Measurements from ENCODE around the gene MAPKAPK2.
"Not testable (repeated sequence)": the region's sequence is repeated elsewhere in the genome, so short reads cannot be mapped to it uniquely, and the experiment has no call there.

The MAPKAPK2 gene
- total RNA-seq: 126 to 265 reads per million in 2 donors

DNA sequence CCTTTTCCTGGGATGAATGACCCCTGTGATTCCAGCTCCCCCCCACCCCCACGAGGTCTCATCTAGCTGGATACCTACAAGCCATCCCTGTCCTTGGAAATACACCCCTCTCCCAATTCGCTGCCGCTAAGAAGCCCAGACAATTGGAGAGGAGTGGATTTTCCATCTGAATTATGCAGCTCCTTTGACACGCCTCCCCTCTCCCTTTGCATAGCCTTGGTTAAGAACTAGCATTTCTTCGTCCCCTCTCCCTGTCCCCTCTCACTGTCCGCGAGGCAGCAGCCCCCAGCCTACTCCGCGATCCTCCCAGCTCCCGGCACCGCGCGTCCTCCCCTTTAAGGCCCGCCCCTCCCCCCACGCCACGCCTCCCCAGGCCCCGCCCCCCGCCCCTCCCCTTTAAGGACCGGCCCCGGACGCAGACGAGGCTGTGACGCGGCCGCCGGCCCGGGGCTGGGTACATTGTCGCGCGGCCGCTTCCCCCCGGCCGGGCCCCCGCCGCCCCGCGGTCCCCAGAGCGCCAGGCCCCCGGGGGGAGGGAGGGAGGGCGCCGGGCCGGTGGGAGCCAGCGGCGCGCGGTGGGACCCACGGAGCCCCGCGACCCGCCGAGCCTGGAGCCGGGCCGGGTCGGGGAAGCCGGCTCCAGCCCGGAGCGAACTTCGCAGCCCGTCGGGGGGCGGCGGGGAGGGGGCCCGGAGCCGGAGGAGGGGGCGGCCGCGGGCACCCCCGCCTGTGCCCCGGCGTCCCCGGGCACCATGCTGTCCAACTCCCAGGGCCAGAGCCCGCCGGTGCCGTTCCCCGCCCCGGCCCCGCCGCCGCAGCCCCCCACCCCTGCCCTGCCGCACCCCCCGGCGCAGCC is at the start of gene MAPKAPK2:
TSS of gene MAPKAPK2 (plus strand) at position 428 of the 856 bp plus-strand sequence. CDS start at position 753, 325 bp downstream.
- peak; percentile 61 to 83 (median 70) for DNase-seq

DNA sequence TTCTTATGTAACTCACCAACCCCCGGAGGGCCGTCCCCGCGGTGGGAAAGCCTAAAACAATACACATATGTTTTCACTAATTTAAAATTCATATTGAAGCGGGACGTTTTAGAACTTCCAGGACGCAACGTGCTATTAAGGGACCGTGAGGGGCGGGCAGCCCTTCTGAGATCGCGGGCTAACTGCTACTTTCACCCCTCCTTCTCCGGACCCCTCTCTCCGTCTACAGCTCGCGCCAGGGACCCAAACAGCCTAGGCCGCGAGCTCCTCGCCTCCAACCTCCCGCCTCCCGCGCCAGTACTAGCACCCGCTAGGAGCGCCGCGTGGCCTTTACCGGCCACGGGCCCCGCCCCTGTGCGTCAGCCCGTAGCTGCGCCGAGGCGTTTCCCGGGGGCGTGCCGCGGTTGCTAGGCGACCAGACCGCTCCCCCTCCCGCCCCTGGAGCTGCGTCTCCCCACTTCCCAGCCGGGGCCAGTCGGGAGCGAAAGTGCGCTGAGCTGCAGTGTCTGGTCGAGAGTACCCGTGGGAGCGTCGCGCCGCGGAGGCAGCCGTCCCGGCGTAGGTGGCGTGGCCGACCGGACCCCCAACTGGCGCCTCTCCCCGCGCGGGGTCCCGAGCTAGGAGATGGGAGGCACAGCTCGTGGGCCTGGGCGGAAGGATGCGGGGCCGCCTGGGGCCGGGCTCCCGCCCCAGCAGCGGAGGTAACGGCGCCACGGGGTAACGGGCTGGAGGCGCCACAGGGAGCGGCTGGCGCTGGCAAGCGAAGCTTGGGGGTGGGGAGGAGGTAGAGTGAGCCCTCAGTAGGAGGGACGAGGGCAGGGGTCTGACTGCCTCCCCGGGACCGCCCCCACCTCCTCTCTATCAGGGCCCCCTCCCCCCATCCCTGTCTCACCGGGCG is 49.4 kb upstream of the MAPKAPK2 start, which contains the start of gene DYRK3:
TSS of gene DYRK3 (plus strand) at position 457 of the 898 bp plus-strand sequence. CDS start at position 625, 168 bp downstream.
- peak; percentile 77 to 90 (median 87) for DNase-seq

GRCh38 chr1:206635978-206636345 is 48.7 kb upstream of the MAPKAPK2 start:
- peak in 1 of 5 experiments; percentile 8 for DNase-seq

- no peak for DNase-seq
These were observed 48.0 kb upstream of the MAPKAPK2 start for GRCh38 chr1:206636671-206637070.

DNA sequence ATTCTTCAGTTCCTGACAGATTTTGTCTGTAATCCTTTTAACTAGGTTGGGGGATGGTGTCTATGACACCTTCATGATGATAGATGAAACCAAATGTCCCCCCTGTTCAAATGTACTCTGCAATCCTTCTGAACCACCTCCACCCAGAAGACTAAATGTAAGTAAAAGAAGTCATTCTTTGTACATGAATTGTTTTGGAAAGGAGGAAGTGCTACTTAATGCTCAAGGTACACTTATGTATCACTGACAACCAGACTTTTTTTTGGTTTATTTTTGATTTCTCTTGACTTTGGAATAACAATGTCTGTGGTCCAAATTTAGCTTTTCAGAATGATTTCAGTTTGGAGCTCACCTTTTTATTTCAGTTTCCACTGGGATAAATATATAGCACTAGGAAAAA is 47.1 kb upstream of the MAPKAPK2 start:
- no peak for DNase-seq

DNA sequence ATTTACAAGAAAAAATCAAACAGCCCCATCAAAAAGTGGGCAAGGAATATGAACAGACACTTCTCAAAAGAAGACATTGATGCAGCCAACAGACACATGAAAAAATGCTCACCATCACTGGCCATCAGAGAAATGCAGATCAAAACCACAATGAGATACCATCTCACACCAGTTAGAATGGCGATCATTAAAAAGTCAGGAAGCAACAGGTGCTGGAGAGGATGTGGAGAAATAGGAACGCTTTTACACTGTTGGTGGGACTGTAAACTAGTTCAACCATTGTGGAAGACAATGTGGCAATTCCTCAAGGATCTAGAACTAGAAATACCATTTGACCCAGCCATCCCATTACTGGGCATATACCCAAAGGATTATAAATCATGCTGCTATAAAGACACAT is 42.6 kb upstream of the MAPKAPK2 start:
- not testable (repeated sequence) for DNase-seq

DNA sequence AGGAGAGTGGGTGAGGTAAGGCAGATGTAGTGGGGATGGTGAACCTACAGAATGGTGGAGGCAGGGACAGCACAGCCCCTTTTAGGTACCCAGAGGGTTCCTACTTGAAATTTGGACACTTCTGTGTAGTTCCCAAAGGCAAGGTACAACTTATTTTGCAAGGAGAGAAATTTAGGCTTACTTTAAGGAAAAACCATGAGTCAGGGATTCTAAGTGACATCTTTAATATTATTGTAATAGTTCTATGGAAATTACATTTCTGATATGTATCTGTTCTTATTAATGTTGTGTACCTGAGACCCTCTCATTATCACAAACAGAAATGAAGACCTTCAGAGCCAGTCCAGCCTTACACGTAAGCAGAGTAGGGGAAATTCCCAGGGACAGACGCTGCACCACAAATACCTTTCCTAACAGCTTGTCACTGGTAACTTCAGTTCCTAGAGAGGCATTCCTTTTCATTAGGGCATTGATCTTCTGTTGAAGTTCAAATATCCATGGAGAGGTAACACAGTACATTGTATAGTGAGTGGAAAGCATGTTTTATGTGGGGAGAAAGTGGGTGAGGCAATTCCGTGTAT is 41.5 kb upstream of the MAPKAPK2 start:
- no peak for DNase-seq

GRCh38 chr1:206646504-206646903 is 38.2 kb upstream of the MAPKAPK2 start:
- no peak for DNase-seq

GRCh38 chr1:206647224-206647623 is 37.5 kb upstream of the MAPKAPK2 start:
- no peak for DNase-seq

DNA sequence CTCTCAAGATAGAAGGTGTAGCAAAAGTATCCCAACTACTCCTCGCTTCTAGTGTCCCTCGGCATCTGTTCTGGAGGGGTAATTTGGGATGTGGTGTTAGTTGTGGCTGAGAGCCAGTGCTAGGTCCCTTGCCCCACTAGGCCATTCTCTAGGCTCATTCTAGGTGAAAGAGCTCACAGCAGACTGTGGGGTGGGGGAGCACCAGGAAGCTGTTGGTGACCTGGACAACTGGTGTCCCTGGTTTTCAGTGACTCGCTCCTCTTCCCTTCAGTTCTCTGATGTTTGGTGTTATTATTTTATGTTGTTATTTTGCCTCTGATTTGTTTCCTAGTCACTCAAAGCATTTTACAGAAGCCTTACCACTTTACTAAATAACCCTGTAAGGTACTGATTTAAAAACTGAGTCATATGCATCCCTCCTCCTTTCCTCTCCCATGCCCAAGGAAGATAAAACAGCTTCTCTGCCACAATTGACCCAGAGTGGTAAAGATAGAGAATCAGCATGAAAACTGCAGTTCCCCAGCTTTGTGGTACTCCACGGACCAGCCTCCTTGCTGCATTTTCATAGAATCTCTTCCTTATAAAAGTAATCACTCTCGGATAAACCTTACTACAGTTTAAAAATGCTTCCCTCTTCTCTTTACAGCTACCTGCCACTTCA is 35.3 kb upstream of the MAPKAPK2 start:
- no peak for DNase-seq

- DNase-seq: no peak
These were observed 33.7 kb upstream of the MAPKAPK2 start for GRCh38 chr1:206651014-206651413.

- DNase-seq: no peak
These were observed 32.5 kb upstream of the MAPKAPK2 start for GRCh38 chr1:206651958-206652890.

DNA sequence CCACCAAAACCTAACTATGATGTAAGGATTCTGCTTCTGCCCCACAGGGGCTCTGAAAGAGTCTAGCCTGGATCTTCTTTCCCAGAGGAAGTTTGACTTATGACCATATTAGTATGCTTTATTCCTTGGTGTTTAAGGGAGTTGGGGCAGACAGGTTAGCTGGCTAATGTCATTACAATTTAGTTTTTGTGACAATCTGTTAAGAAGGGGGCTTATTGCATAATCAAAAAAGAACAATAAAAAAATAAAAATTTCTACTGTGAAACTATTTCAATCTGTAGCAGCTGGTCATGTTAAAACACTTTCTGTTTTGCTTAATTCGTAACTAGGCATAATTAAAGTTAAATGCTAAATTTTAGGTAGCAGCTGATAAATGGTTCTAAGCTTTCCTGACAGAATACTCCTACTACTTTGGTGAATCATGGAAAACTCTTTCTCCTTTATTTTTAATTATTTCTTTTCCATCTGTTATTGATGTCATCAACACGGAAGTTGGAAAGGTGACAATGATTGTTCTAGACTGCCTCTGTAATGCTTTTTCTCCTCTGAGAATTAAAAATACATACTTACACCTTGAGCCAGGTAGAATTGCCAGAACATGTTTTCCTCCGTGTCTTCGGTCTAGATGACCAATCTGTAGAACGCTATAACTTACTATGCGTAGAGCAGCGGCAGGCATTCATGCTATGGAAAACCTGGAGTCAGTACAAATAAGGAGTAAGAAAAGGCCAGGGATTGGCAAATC is 30.8 kb upstream of the MAPKAPK2 start:
- DNase-seq: no peak

DNA sequence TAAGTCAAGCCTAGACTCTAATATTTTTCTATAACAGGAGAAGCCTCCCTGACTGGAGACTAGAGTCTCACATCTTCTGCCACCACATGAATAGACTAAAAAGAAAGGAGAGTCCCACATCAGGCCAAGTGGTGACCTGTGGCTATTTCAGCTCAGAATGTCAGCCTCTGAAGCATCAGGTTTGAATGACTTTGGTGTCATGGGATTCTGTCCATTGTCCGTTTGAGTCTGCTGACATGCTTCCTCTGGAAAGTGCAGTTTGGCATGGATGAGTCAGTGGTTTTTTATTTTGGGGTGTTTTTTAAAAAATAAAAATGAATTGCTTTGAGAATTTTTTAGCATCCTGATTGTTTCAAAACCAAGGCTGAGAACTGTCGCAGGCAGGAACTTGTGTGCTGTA is 29.9 kb upstream of the MAPKAPK2 start:
- DNase-seq: no peak

GRCh38 chr1:206655471-206655882 is 29.2 kb upstream of the MAPKAPK2 start:
- no peak for DNase-seq

DNA sequence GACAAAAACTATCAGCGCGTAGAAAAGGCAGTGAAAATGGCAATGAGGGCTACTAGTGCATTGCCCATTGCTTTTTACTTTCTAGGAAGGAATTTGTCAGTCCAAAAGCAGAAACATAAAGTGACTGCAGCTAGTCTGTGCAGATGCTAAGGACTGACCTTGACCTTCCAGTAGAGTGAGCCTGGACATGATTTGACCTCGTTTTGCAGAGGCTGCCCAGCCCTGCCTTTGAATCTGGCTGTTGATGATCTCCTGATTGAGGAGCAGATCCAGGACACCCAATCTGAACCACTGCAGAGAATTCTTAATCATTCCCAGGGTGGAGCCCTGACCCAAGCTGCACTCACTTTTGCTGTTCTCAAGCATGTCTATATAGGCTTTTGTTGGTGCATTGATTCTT is 27.8 kb upstream of the MAPKAPK2 start:
- no peak for DNase-seq

GRCh38 chr1:206657751-206658150 is 27.0 kb upstream of the MAPKAPK2 start:
- no peak for DNase-seq

DNA sequence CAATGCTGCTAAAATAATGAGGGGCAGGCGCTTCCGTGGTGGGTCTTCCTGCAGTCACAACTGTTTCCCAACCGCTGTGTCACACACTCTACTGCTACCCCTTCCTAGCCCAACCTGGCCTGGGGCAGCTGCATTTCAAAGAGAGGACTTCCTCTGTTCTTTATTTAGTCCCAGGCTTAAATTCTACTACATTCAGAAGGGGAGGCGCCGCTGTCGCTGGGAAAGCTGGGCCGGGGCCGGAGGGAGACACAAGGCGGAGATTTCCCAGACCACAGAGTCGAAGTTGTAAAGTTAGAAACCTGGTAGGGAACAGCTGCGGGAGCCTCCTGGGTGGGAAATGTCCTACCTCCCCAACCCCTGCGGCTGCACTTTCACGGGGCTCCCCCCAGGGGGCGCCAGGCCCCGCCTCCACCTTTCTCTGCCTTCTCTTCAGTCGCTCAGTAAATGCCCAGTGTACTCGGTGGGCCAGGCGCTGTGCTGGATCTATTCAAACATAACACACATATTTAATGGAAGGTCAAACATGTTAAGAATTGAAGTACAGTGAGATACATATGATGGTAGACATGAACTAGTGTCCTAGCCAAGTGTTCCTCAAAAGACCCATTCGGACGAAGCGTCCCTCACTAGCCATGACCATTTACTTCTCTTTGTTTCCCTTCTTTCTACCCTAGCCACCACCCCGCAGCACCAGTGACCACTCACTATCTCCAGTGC is 26.3 kb upstream of the MAPKAPK2 start:
- peak; percentile 20 to 41 (median 36) for DNase-seq

DNA sequence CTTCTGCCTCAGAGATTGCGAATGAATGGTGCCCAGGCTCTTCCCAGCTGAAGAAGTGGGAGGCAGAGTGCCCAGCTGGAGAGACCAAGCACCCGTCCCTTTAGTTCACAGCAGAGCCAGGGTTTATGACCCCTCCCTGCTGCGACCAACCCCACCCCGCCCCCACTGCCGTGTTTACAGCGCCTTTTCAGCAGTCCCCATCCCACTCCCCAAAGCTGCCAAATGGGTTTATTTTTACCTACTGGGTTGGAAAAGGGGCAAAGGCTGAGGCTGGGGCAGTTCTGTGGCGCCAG is 25.8 kb upstream of the MAPKAPK2 start:
- no peak for DNase-seq

- no peak for DNase-seq
These were observed 24.6 kb upstream of the MAPKAPK2 start for GRCh38 chr1:206660136-206660535.
